Measurements from ENCODE around the gene FGF1.

FGF1 gene

DNA sequence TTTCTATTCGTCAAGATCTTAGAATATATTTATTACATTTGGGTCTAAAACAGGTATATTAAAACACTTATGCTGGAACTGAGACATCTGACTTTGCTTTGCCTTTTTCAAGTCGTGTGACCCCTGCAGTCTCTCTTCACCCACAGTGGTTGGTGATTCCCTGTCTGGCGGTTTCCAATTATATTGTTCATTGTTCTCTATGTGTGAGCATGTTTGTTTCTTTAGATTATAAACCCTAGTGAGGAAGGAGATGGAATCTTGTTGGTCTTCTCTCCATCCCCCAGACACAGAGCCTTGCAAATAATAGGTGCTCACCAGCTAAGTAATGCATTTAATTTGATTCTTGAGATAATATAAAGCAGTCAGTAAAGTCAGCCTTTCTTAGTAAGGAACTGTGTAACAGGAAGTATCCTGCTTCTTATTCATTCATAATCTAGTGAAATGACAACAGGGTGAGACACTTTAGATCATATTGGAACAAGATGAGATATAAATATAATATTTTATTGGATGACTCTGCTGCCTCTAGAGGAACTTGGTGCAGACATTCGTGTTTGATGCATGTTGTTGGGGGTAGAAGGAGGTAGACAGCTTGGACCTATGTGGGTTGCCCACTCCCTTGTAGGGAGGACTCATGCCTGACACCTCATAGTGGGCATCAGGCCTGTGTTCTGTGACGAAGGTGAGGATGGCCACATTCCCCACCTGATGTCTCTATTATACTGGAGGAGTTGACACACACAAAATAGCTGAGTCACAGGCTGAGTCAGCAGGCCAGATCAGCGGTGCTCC lies 88.1 kb downstream of the FGF1 start:
- Histone ChIP-seq H3K9ac (ENCODE audit: low read depth, low read length, poor library complexity, severe bottlenecking) (no peak overlapping the region), H3K9me3 (ENCODE audit: insufficient read depth, low read depth, low read length) (no peaks in the 10 kb centered on the region), H3K27me3 (ENCODE audit: insufficient read depth, low read length, poor library complexity, severe bottlenecking) (no peaks in the 10 kb centered on the region), H2AFZ (ENCODE audit: low read length) (no peak overlapping the region), H3F3A (ENCODE audit: low read depth) (no peaks in the 10 kb centered on the region), H3K4me3 (ENCODE audit: low read length, poor library complexity, severe bottlenecking) (no peak overlapping the region), H3K36me3 (ENCODE audit: insufficient read depth, low read length) (no peaks in the 10 kb centered on the region), H3K9me2 (replicated peaks; ENCODE audit: low read depth, low read length) (no peaks in the 10 kb centered on the region), H4K20me1 (ENCODE audit: insufficient read depth, low read length, poor library complexity, severe bottlenecking) (no peaks in the 10 kb centered on the region), H3K4me2 (ENCODE audit: low read depth, low read length, poor library complexity, severe bottlenecking) (no peak overlapping the region), H3K79me2 (ENCODE audit: insufficient read depth, low read length) (no peaks in the 10 kb centered on the region), H3K4me1 (ENCODE audit: insufficient read depth, low read length, poor library complexity, severe bottlenecking) (peaks cover 3% of the 10 kb centered on the region)
- TF ChIP-seq, protein P1, sequence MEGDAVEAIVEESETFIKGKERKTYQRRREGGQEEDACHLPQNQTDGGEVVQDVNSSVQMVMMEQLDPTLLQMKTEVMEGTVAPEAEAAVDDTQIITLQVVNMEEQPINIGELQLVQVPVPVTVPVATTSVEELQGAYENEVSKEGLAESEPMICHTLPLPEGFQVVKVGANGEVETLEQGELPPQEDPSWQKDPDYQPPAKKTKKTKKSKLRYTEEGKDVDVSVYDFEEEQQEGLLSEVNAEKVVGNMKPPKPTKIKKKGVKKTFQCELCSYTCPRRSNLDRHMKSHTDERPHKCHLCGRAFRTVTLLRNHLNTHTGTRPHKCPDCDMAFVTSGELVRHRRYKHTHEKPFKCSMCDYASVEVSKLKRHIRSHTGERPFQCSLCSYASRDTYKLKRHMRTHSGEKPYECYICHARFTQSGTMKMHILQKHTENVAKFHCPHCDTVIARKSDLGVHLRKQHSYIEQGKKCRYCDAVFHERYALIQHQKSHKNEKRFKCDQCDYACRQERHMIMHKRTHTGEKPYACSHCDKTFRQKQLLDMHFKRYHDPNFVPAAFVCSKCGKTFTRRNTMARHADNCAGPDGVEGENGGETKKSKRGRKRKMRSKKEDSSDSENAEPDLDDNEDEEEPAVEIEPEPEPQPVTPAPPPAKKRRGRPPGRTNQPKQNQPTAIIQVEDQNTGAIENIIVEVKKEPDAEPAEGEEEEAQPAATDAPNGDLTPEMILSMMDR (conservative IDR thresholded peaks at IDR 0.05; ENCODE audit: low read length) = no peak
- TF ChIP-seq EZH2phosphoT487 (IDR thresholded peaks at IDR 0.05; ENCODE audit: borderline replicate concordance) = no peak

DNA sequence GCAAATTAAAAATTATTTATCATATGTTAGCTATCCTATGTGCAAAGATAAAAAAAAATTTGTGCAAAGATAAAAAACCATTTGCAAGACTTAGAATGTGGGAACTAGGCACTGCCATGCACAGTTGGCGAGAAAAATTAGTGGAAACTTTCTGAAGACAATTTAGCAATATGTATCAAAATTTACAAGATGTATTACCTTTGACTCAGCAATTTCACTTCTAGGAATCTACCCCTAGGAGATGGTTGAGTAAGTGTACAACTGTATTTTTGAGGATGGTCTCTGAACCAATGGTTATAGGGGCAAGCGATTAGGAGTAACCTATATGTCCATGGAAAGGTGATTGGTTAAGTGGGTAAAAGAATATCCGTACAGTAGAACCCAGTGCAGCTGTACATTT lies 88.9 kb downstream of the FGF1 start:
- no peaks in the 10 kb centered on the region for H3K36me3 ChIP-seq (ENCODE audit: insufficient read depth, low read length)
- no peaks in the 10 kb centered on the region for H3F3A ChIP-seq (ENCODE audit: low read depth)
- H4K20me1 ChIP-seq (ENCODE audit: insufficient read depth, low read length, poor library complexity, severe bottlenecking) = no peaks in the 10 kb centered on the region
- H3K4me3 ChIP-seq (ENCODE audit: low read length, poor library complexity, severe bottlenecking) = no peak overlapping the region
- H3K4me2 ChIP-seq (ENCODE audit: low read depth, low read length, poor library complexity, severe bottlenecking) = no peak overlapping the region
- peaks cover 3% of the 10 kb centered on the region for H3K4me1 ChIP-seq (ENCODE audit: insufficient read depth, low read length, poor library complexity, severe bottlenecking)
- H2AFZ ChIP-seq (ENCODE audit: low read length) = no peak overlapping the region
- no peak overlapping the region for H3K9ac ChIP-seq (ENCODE audit: low read depth, low read length, poor library complexity, severe bottlenecking)
- H3K27me3 ChIP-seq (ENCODE audit: insufficient read depth, low read length, poor library complexity, severe bottlenecking) = no peaks in the 10 kb centered on the region
- H3K9me2 ChIP-seq (replicated peaks; ENCODE audit: low read depth, low read length) = no peaks in the 10 kb centered on the region
- TF ChIP-seq EZH2phosphoT487 (IDR thresholded peaks at IDR 0.05; ENCODE audit: borderline replicate concordance) = no peak
- TF ChIP-seq, protein P1 (conservative IDR thresholded peaks at IDR 0.05; ENCODE audit: low read length) = no peak
- no peaks in the 10 kb centered on the region for H3K79me2 ChIP-seq (ENCODE audit: insufficient read depth, low read length)
- no peaks in the 10 kb centered on the region for H3K9me3 ChIP-seq (ENCODE audit: insufficient read depth, low read depth, low read length)

DNA sequence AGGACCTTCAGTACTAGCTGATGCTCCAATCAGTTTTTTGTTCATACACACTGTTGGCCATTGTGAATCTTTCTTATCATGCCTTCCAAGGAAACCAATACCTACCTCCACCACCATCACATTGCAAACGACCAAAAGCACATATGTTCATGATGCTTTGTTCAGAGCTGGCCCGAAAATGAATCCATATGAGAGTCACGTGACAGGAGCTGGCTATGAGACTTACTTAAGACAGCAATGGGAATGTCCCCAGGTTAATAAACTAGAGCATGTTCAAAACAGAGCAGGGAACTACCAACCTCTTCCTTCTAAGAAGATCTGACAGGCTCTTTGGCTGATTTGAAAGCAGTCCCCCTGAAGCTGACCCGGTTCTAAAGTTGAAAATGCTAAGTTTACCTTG lies 93.5 kb downstream of the FGF1 start:
- TF ChIP-seq, protein P1 (conservative IDR thresholded peaks at IDR 0.05; ENCODE audit: low read length) = no peak
- TF ChIP-seq EZH2phosphoT487 (IDR thresholded peaks at IDR 0.05; ENCODE audit: borderline replicate concordance) = no peak
- no peak overlapping the region for H2AFZ ChIP-seq (ENCODE audit: low read length)
- no peaks in the 10 kb centered on the region for H4K20me1 ChIP-seq (ENCODE audit: insufficient read depth, low read length, poor library complexity, severe bottlenecking)
- no peaks in the 10 kb centered on the region for H3K79me2 ChIP-seq (ENCODE audit: insufficient read depth, low read length)
- no peaks in the 10 kb centered on the region for H3K9me3 ChIP-seq (ENCODE audit: insufficient read depth, low read depth, low read length)
- no peaks in the 10 kb centered on the region for H3K36me3 ChIP-seq (ENCODE audit: insufficient read depth, low read length)
- H3K4me1 ChIP-seq (ENCODE audit: insufficient read depth, low read length, poor library complexity, severe bottlenecking) = peaks cover 8% of the 10 kb centered on the region
- no peak overlapping the region for H3K4me3 ChIP-seq (ENCODE audit: low read length, poor library complexity, severe bottlenecking)
- no peaks in the 10 kb centered on the region for H3K9me2 ChIP-seq (replicated peaks; ENCODE audit: low read depth, low read length)
- no peak overlapping the region for H3K4me2 ChIP-seq (ENCODE audit: low read depth, low read length, poor library complexity, severe bottlenecking)
- H3K9ac ChIP-seq (ENCODE audit: low read depth, low read length, poor library complexity, severe bottlenecking) = no peak overlapping the region
- no peaks in the 10 kb centered on the region for H3K27me3 ChIP-seq (ENCODE audit: insufficient read depth, low read length, poor library complexity, severe bottlenecking)
- H3F3A ChIP-seq (ENCODE audit: low read depth) = no peaks in the 10 kb centered on the region

Data from Loucy (cell line).